LNCaP clone FGC (cell line): Measurements from ENCODE around the gene NTPCR.
A peak's percentile ranks its signal among the peaks of the same experiment; 100 is the strongest.
"Not testable (repeated sequence)": the region's sequence is repeated elsewhere in the genome, so short reads cannot be mapped to it uniquely, and the experiment has no call there.

Experiments
- DNase-seq: peaks from one replicate; pipeline ENCODE4 v3.0.0-alpha.2; 2011; ENCODE audit warnings: low read depth
- H3K4me3 ChIP-seq: 2 replicates; pipeline ENCODE4 v1.5.1; 2011; ENCODE audit warnings: mild to moderate bottlenecking, low read depth, low read length, control low read depth
- TF ChIP-seq, protein P1 (sequence below): IDR thresholded peaks from 2 replicates; pipeline ENCODE4 v1.5.1; 2012; ENCODE audit warnings: mild to moderate bottlenecking; ENCODE audit not compliant: control insufficient read depth, insufficient read depth; ENCODE audit errors: extremely low read depth

Gene NTPCR

DNA sequence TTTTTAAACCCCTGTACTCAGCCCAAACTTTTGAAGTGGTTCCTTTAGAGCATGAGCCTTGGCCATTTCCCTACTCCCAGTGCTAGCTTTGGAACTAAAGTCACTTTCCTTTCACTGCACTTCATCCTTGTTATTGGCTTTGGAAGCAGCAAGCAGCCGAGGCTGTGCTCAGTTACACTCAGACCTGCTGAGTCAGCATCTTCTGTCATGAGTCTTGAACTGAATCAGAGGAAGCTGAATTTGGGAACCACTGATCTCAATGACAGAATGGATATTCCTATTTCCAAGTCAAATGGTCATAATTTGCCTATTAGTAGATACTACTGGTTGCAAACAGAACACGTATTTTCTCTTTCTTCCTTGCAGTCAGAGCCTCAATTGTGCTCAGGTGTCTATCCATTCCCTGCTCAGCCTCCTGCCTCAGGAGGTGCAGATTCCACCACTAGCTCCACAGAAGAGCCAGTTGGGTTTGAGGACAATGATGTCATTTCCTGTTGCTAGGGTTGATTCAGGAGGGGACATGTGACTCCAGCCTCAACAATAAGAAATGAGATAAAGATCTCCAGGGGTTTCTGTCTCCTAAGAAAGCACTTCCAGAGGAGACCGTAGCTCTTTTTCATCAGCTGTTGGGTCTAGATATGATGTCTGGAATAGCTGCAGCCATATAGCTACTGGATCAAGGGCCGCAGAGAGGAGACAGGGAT lies 44.9 kb upstream of the NTPCR start:
- no peak for DNase-seq
- no peak overlapping the region for H3K4me3 ChIP-seq
- TF ChIP-seq, protein P1, sequence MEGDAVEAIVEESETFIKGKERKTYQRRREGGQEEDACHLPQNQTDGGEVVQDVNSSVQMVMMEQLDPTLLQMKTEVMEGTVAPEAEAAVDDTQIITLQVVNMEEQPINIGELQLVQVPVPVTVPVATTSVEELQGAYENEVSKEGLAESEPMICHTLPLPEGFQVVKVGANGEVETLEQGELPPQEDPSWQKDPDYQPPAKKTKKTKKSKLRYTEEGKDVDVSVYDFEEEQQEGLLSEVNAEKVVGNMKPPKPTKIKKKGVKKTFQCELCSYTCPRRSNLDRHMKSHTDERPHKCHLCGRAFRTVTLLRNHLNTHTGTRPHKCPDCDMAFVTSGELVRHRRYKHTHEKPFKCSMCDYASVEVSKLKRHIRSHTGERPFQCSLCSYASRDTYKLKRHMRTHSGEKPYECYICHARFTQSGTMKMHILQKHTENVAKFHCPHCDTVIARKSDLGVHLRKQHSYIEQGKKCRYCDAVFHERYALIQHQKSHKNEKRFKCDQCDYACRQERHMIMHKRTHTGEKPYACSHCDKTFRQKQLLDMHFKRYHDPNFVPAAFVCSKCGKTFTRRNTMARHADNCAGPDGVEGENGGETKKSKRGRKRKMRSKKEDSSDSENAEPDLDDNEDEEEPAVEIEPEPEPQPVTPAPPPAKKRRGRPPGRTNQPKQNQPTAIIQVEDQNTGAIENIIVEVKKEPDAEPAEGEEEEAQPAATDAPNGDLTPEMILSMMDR, result no peak

DNA sequence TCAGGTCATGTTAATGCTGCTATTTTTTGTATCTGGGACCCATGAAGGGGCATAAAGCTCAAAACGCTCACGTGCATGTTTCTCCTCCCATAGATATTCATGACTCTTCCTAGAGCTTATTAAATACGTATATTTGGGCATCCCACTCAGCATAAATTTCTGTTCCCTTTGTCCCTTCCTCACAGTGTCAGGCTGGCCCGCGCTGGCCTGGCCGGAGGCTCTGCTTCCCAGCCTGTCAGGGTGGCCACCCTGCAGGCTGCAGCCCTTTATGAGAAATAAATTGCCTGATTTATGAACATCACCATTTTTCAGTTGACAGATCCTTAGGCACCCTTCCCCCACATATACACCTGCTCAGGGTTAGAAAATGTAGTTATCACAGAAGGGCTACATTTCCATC lies 44.0 kb upstream of the NTPCR start:
- TF ChIP-seq, protein P1, result no peak
- H3K4me3 ChIP-seq, result no peak overlapping the region
- no peak for DNase-seq

DNA sequence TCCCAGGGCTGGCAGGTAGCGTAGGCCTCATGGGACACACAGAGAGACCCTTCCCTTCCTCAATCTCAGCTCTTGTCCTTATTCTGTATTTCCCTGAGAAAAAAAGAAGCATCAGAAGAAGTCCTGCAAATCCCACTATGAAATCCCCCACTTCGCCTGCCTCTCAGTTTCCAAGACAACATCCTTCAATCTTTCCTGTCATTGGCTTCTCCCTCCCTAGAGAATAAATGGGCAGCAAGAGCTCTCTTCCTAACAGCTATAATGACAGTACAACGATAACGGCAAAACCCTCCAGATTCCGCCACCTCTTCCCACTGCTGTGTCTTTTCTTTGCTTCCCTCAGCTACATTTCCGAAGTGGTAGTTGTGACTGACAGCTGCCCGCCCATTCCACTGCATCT lies 41.6 kb upstream of the NTPCR start:
- TF ChIP-seq, protein P1, result no peak
- no peak overlapping the region for H3K4me3 ChIP-seq
- DNase-seq, result no peak

DNA sequence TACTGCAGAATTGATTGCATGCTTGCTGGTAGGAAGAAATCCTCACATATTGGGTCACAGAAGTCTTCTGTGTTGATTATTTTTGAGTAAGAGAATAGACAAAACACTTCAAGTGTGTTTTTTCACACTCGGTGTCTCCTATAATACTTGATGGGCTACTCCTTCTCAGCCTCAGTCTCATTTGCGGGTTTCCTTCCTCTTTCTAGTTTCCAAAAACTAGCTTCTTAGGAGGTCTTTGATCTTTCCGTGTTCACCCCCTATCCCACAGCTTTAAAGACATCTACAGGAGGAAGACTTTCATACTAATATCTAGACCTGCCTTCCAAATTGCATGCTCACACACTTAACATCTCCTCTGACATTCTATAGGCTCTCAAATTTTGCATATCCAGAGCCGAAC lies 40.7 kb upstream of the NTPCR start:
- H3K4me3 ChIP-seq, result no peak overlapping the region
- DNase-seq, result no peak
- TF ChIP-seq, protein P1, result no peak

DNA sequence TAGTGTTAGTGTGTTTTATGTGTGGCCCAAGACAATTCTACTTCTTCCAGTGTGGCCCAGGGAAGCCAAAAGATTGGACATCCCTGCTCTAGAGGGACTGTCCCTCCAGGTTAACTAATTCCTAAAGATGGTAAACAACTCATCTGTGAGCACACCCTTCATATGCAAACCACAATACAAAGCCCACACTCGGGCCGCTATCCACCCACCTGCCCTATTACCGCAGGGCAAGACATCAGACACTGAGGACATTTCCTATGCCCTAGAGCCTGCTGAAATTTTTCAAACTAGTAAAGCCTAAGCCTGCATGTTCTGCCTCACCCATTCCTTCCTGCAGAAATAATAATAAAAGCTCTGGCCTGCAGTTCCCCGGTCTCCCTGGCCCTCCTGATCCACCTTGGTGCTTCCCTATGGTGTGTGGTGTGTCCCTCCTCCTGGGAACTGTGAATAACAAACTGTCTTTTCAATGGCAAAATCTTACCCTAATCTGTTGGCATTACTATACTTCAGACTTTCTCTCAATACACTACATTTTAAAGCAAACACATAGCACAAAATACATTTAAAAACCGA lies 39.3 kb upstream of the NTPCR start:
- TF ChIP-seq, protein P1, result no peak
- no peak overlapping the region for H3K4me3 ChIP-seq
- no peak for DNase-seq

DNA sequence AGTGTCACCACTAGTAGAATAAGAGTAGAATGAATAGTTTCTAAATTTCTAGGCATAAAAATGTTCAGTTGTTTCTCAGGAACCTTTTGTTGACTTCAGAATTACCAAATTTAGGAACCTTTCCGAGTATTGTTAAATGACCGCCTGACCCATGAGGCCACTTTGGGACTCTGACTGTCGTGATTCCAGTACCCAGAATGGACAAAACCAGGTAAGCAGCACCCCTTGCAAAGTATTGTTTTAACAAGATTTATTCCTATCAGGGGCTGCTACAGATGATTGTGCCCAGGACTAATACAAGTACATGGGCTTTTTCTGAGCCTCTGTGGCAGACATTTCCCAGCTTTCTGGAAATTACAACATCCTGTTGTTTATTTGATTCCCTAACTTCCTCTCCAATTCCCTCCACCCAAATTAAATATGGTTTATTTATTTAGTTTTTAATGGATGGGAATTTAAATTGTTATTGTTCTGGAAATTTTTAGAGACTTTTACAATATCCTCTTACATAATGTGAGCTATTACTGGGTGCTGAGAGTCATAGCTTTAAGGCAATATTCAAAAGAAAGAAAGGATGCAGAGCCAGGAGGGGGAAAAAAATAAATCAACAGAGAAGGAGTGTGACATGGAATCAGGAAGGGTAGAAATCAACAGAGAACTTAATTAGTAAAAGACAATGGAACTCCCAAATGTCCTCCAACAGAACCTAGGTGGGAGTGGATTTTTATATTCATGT lies 37.4 kb upstream of the NTPCR start:
- H3K4me3 ChIP-seq, result no peak overlapping the region
- peak; percentile 13 for DNase-seq
- TF ChIP-seq, protein P1, result no peak

DNA sequence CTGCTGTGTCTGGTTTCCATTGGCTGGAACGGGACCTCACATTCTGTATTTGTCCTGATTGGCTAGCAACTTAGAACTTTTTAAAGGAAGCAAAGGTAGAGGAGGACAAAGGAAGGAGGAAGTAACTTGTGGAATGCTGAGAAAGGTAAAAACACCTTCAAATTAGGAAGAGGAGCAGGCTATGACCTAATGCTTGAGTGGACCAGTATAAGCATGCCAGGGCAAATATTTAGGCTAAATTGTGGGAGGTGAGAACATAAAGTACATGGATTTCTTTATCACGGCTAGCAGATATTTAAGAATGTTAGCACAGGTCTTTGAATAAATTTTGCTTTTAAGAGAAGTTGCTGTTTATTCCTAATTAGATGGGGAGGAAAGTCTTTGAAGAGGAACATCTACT lies 36.1 kb upstream of the NTPCR start:
- not testable (repeated sequence) for DNase-seq, H3K4me3 ChIP-seq
